Occipital lobe (tissue), 2 donors: ENCODE results near the gene GPR39. TPM values are rescaled to one million over a fixed set of nuclear protein-coding genes. Genes with fewer than 3 reads are reported as not detected.

ENCODE experiments used
- DNase-seq: peaks from one replicate; lab custom pipeline; 2025; lab: John Stamatoyannopoulos, UW
- total RNA-seq: library from RNA; depleted of rRNA; stranded (reverse); fragments of >200 nt; gene quantifications from one replicate; pipeline ENCODE4 v1.2.3, GENCODE V29; 2014

GPR39 gene
- total RNA-seq, 1 donor from 2014 or later, result 5.0 TPM

- DNase-seq, result no peak
Measured at GRCh38 chr2:132636346-132636745, 219.7 kb downstream of the GPR39 start.

- no peak for DNase-seq
Measured at GRCh38 chr2:132638313-132639040, 221.9 kb downstream of the GPR39 start.

- no peak for DNase-seq
Measured at GRCh38 chr2:132640116-132640515, 223.5 kb downstream of the GPR39 start.

GRCh38 chr2:132641819-132642218 is 225.2 kb downstream of the GPR39 start:
- DNase-seq, result no peak

- no peak for DNase-seq
Measured at GRCh38 chr2:132642415-132642814, 225.8 kb downstream of the GPR39 start.

GRCh38 chr2:132645176-132645575 is 228.6 kb downstream of the GPR39 start:
- DNase-seq, result no peak

GRCh38 chr2:132645722-132646539 is 229.3 kb downstream of the GPR39 start:
- DNase-seq, result no peak

GRCh38 chr2:132646540-132647108 is 230.0 kb downstream of the GPR39 start:
- no peak for DNase-seq

GRCh38 chr2:132651115-132652045 is 234.8 kb downstream of the GPR39 start:
- no peak for DNase-seq

- no peak for DNase-seq
Measured at GRCh38 chr2:132652474-132652873, 235.9 kb downstream of the GPR39 start.

- DNase-seq, result no peak
Measured at GRCh38 chr2:132654335-132654734, 237.7 kb downstream of the GPR39 start.

- DNase-seq, result no peak
Measured at GRCh38 chr2:132654968-132655367, 238.4 kb downstream of the GPR39 start.

- DNase-seq, result no peak
Measured at GRCh38 chr2:132656266-132656975, 239.8 kb downstream of the GPR39 start.

- no peak for DNase-seq
Measured at GRCh38 chr2:132659331-132659730, 242.7 kb downstream of the GPR39 start.

GRCh38 chr2:132662732-132663131 is 246.1 kb downstream of the GPR39 start:
- DNase-seq, result no peak

- DNase-seq, result no peak
Measured at GRCh38 chr2:132664096-132664495, 247.5 kb downstream of the GPR39 start.

- DNase-seq, result no peak
Measured at GRCh38 chr2:132665401-132666140, 249.0 kb downstream of the GPR39 start.

- DNase-seq, result no peak
Measured at GRCh38 chr2:132667706-132668105, 251.1 kb downstream of the GPR39 start.

- DNase-seq, result no peak
Measured at GRCh38 chr2:132668189-132668823, 251.7 kb downstream of the GPR39 start.
